Body of pancreas (tissue), 4 donors: ENCODE results near the gene FAM193A. TPM values are rescaled to one million over a fixed set of nuclear protein-coding genes. Genes with fewer than 3 reads are reported as not detected.

Experiments
- ATAC-seq: fragments of 150-250 bp; one replicate; pipeline ENCODE4 v1.9.1; 2016
- DNase-seq, 4 donors: peaks; one replicate each; pipeline ENCODE4 v3.0.0-alpha.2; 2019
- H3K27ac ChIP-seq, 4 donors: fragments of 200-600 bp; sonication (generic); 1 replicate in 3 of 4; 2 replicates in 1 of 4; pipeline versions ENCODE4 v1.5.1 to v1.6.1; 2016 to 2019; ENCODE audit warnings: mild to moderate bottlenecking in 1 of 4, mixed read lengths in 1 of 4, moderate library complexity in 1 of 4
- H3K27me3 ChIP-seq, 2 donors: fragments of 200-600 bp; sonication (generic); one replicate each; pipeline ENCODE4 v1.6.0; 2016; ENCODE audit warnings: mild to moderate bottlenecking in 1 of 2
- H3K36me3 ChIP-seq, 2 donors: fragments of 200-600 bp; sonication (generic); replicated peaks in 1 of 2; 2 replicates each; pipeline ENCODE4 v1.5.1; 2016; ENCODE audit warnings: low read depth in 2 of 2; ENCODE audit not compliant: insufficient read depth in 1 of 2
- H3K4me1 ChIP-seq: fragments of 200-600 bp; sonication (generic); one replicate; pipeline ENCODE4 v1.6.0; 2016
- H3K4me3 ChIP-seq, 2 donors: fragments of 200-600 bp; sonication (generic); 1 replicate in 1 of 2; 2 replicates in 1 of 2; pipeline ENCODE4 v1.5.1; 2016 to 2019
- H3K9me3 ChIP-seq, 3 donors: fragments of 200-600 bp; sonication (generic); 1 replicate in 2 of 3; 2 replicates in 1 of 3; pipeline ENCODE4 v1.5.1; 2016
- CTCF ChIP-seq, 7 experiments: fragments of 450-650 bp in 4 of 7; fragments of 200-600 bp in 3 of 7; sonication (generic) in 3 of 7; IDR thresholded peaks; one replicate each; pipeline ENCODE4 v1.5.1; 2016 to 2019; ENCODE audit warnings: antibody characterized with exemption in 7 of 7
- POLR2A ChIP-seq, 3 donors: fragments of 450-650 bp; IDR thresholded peaks; one replicate each; pipeline ENCODE4 v1.6.1; 2016; ENCODE audit warnings: antibody characterized with exemption in 3 of 3, mild to moderate bottlenecking in 2 of 3
- WGBS, 2 donors: methylation state at CpG; one replicate each; pipeline ENCODE4 v1.1.5; 2017; 5-methylcytosine and 5-hydroxymethylcytosine counted together
- intact Hi-C: fragments of 100-400 bp; cut with DNase I; formaldehyde crosslinking; loops from one replicate; pipeline ENCODE4 v1.15.1; 2023
- total RNA-seq, 2 donors: library from RNA; depleted of rRNA; stranded (reverse); fragments of >200 nt; gene quantifications; one replicate each; pipeline ENCODE4 v1.1.0, GENCODE V29; 2016

Gene FAM193A
- total RNA-seq, 2 donors from 2014 or later = 14.8 to 22.7 TPM

- Histone ChIP-seq H3K9me3 (no peaks in the 10 kb centered on the region), H3K27me3 (no peaks in the 10 kb centered on the region), H3K4me1 (peaks cover 28% of the 10 kb centered on the region), H3K36me3 (no peaks in the 10 kb centered on the region), H3K27ac (no peak overlapping the region), H3K4me3 (no peak overlapping the region)
- ATAC-seq = no peak
- TF ChIP-seq CTCF (IDR thresholded peaks at IDR 0.05) (no peak), POLR2A (IDR thresholded peaks at IDR 0.05) (no peak)
- WGBS, 2 donors = 66 to 67% methylated on average over 6 of the region's 6 CpGs
- intact Hi-C loops = no loop called here
- DNase-seq = no peak
These were observed 62.8 kb downstream of the FAM193A start for GRCh38 chr4:2599304-2599654.

- no peak overlapping the region for H3K27ac ChIP-seq
- no peak for ATAC-seq
- H3K9me3 ChIP-seq = no peaks in the 10 kb centered on the region
- peaks cover 28% of the 10 kb centered on the region for H3K4me1 ChIP-seq
- no peak for TF ChIP-seq POLR2A (IDR thresholded peaks at IDR 0.05)
- no peak for TF ChIP-seq CTCF (IDR thresholded peaks at IDR 0.05)
- H3K4me3 ChIP-seq = no peak overlapping the region
- no peak for DNase-seq
- intact Hi-C loops = no loop called here
- no peaks in the 10 kb centered on the region for H3K36me3 ChIP-seq
- 94 to 96% methylated on average over 6 of the region's 6 CpGs for WGBS, 2 donors
- H3K27me3 ChIP-seq = no peaks in the 10 kb centered on the region
These were observed 64.4 kb downstream of the FAM193A start for GRCh38 chr4:2600878-2601277.

DNA sequence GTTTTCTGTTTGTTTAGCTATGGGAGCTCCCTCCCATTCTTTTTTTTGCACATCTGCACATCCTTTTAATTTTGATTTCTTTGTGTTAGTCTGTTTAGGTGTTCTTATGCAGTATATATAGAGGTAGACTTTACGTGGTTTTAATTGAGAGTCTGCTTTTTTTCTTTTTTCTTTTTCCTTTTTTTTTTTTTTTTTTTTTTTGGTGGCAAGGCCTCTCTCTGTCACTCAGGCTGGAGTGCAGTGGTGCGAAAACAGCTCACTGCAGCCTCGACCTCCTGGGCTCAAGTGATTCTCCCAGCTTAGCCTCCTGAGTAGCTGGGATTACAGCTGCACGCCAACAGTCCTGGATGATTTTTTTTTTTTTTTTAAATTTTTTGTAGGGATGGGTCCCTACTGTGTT lies 68.2 kb downstream of the FAM193A start:
- H3K9me3 ChIP-seq = no peaks in the 10 kb centered on the region
- DNase-seq (no peak), ATAC-seq (no peak)
- intact Hi-C loops = no loop called here
- H3K4me3 ChIP-seq = no peak overlapping the region
- H3K27me3 ChIP-seq = no peaks in the 10 kb centered on the region
- no peak overlapping the region for H3K27ac ChIP-seq
- no peaks in the 10 kb centered on the region for H3K4me1 ChIP-seq
- H3K36me3 ChIP-seq = no peaks in the 10 kb centered on the region
- 85 to 100% methylated on average over 4 of the region's 4 CpGs for WGBS, 2 donors
- TF ChIP-seq CTCF (IDR thresholded peaks at IDR 0.05) = no peak
- TF ChIP-seq POLR2A (IDR thresholded peaks at IDR 0.05) = no peak

GRCh38 chr4:2606960-2607506 lies 70.6 kb downstream of the FAM193A start:
- Histone ChIP-seq H3K9me3 (no peaks in the 10 kb centered on the region), H3K4me1 (no peaks in the 10 kb centered on the region), H3K4me3 (no peak overlapping the region), H3K27ac (no peak overlapping the region), H3K27me3 (no peaks in the 10 kb centered on the region), H3K36me3 (no peaks in the 10 kb centered on the region)
- DNase-seq (no peak), ATAC-seq (no peak)
- no peak for TF ChIP-seq CTCF (IDR thresholded peaks at IDR 0.05)
- no peak for TF ChIP-seq POLR2A (IDR thresholded peaks at IDR 0.05)
- 85 to 89% methylated on average over 9 of the region's 9 CpGs for whole genome bisulfite sequencing, 2 donors
- intact Hi-C loops = no loop called here

DNA sequence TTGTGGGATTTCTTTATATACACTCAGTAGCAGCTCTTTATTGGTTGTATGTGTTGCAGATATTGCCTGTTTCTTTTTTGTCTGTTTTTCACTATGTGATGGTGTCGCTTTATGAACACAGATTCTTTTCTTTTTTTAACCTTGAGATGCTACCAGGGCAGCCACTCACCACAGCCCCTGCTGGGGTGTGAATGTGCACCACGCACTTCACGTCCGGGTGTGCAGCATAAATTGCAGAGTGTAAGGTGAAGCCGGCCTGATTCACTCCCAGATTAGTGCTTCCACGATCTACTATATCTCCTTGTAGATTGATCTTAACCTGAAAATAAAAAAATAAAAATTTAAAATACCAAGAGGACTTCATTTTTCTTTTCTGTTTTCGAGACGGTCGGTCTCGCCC lies 71.4 kb downstream of the FAM193A start:
- Histone ChIP-seq H3K36me3 (no peaks in the 10 kb centered on the region), H3K27ac (no peak overlapping the region), H3K4me3 (no peak overlapping the region), H3K9me3 (no peaks in the 10 kb centered on the region), H3K4me1 (no peaks in the 10 kb centered on the region), H3K27me3 (no peaks in the 10 kb centered on the region)
- TF ChIP-seq POLR2A (IDR thresholded peaks at IDR 0.05) = no peak
- TF ChIP-seq CTCF (IDR thresholded peaks at IDR 0.05) = no peak
- DNase-seq = no peak
- intact Hi-C loops = no loop called here
- ATAC-seq = no peak
- WGBS, 2 donors = 91 to 92% methylated on average over 10 of the region's 10 CpGs
